IMR-90 (cell line): Measurements from ENCODE around the gene SERPINA10.

Experiments used
- CTCF ChIP-seq: conservative IDR thresholded peaks from 2 replicates; pipeline ENCODE4 v1.5.1; 2012; ENCODE audit warnings: mild to moderate bottlenecking, low read depth, low read length, improper control_type of control experiment
- POLR2A ChIP-seq: IDR thresholded peaks from 2 replicates; pipeline ENCODE4 v1.6.1; 2012; ENCODE audit warnings: mild to moderate bottlenecking, low read depth, low read length
- TF ChIP-seq, protein P1 (sequence below): fragments of 150-350 bp; IDR thresholded peaks from 2 replicates; pipeline ENCODE4 v1.6.1; 2016; ENCODE audit warnings: low read depth, mild to moderate bottlenecking, low read length, moderate library complexity, borderline replicate concordance

GRCh38 chr14:94267352-94267751 is 25.7 kb downstream of the SERPINA10 start:
- TF ChIP-seq CTCF (no peak), POLR2A (no peak)
- TF ChIP-seq, protein P1, sequence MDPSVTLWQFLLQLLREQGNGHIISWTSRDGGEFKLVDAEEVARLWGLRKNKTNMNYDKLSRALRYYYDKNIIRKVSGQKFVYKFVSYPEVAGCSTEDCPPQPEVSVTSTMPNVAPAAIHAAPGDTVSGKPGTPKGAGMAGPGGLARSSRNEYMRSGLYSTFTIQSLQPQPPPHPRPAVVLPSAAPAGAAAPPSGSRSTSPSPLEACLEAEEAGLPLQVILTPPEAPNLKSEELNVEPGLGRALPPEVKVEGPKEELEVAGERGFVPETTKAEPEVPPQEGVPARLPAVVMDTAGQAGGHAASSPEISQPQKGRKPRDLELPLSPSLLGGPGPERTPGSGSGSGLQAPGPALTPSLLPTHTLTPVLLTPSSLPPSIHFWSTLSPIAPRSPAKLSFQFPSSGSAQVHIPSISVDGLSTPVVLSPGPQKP: no peak
